Osteocyte (in vitro differentiated cells): ENCODE measurements around the gene ROBO2. TPM values are rescaled to one million over a fixed set of nuclear protein-coding genes. Genes with fewer than 3 reads are reported as not detected.

ENCODE experiments used
- DNase-seq: peaks from one replicate; pipeline ENCODE4 v3.0.0; 2021; ENCODE audit warnings: mixed read lengths; ENCODE audit not compliant: unreplicated experiment; ENCODE audit errors: extremely low spot score
- H3K27ac Mint-ChIP-seq: one replicate; pipeline ENCODE4 v1.8.0; 2021; ENCODE audit warnings: mild to moderate bottlenecking, mixed read lengths; ENCODE audit not compliant: unreplicated experiment
- H3K27me3 Mint-ChIP-seq: one replicate; pipeline ENCODE4 v1.8.0; 2021; ENCODE audit warnings: mixed read lengths; ENCODE audit not compliant: unreplicated experiment
- H3K36me3 Mint-ChIP-seq: one replicate; pipeline ENCODE4 v1.8.0; 2021; ENCODE audit warnings: mixed read lengths; ENCODE audit not compliant: unreplicated experiment
- H3K4me1 Mint-ChIP-seq: one replicate; pipeline ENCODE4 v1.8.0; 2021; ENCODE audit warnings: mixed read lengths; ENCODE audit not compliant: unreplicated experiment
- H3K4me3 Mint-ChIP-seq: one replicate; pipeline ENCODE4 v1.8.0; 2021; ENCODE audit warnings: mild to moderate bottlenecking, moderate library complexity, mixed read lengths; ENCODE audit not compliant: unreplicated experiment
- H3K9me3 Mint-ChIP-seq: one replicate; pipeline ENCODE4 v1.8.0; 2021; ENCODE audit warnings: mixed read lengths; ENCODE audit not compliant: unreplicated experiment
- CTCF ChIP-seq: fragments of 200-600 bp; sonication (generic); IDR thresholded peaks from 2 replicates; pipeline ENCODE4 v1.5.0; 2021; ENCODE audit warnings: antibody characterized with exemption, mild to moderate bottlenecking, moderate library complexity
- long read RNA-seq: library from polyadenylated mRNA; unstranded; transcript quantifications from one replicate; pipeline ENCODE4 v2.0.0, GENCODE V29; 2021
- total RNA-seq: library from RNA; stranded (reverse); gene quantifications from 2 replicates; pipeline ENCODE4 v1.2.1, GENCODE V29; 2021

Gene ROBO2
- total RNA-seq = 18.4 and 19.0 TPM in 2 replicates
- long read RNA-seq, partial matches to known transcripts = 13 of 21 reads
- long read RNA-seq, other reads (novel, unspliced or antisense) = 8 of 21 reads

- Mint-ChIP-seq H3K4me3 (peak within 1 kb of the TSS; percentile 95), H3K36me3 (no peaks in the 10 kb centered on the region), H3K27me3 (no peaks in the 10 kb centered on the region), H3K4me1 (peaks cover 25% of the 10 kb centered on the region), H3K9me3 (no peaks in the 10 kb centered on the region), H3K27ac (peak within 1 kb of the TSS; percentile 88)
- peak; percentile 89 for DNase-seq
- no peak for TF ChIP-seq CTCF
These were observed at the start of gene ROBO2 for GRCh38 chr3:77039606-77040171. Gene ROBO2 (plus strand): TSS chr3:77040099. CDS start chr3:77040786, 687 bp downstream.

GRCh38 chr3:76990606-76991005 lies 49.3 kb upstream of the ROBO2 start:
- no peak for DNase-seq
- no peak overlapping the region for H3K4me3 Mint-ChIP-seq
- H3K9me3 Mint-ChIP-seq = no peaks in the 10 kb centered on the region
- no peak overlapping the region for H3K27ac Mint-ChIP-seq
- no peaks in the 10 kb centered on the region for H3K36me3 Mint-ChIP-seq
- no peak for TF ChIP-seq CTCF
- H3K4me1 Mint-ChIP-seq = peaks cover 1% of the 10 kb centered on the region
- no peaks in the 10 kb centered on the region for H3K27me3 Mint-ChIP-seq

- H3K9me3 Mint-ChIP-seq = no peaks in the 10 kb centered on the region
- TF ChIP-seq CTCF = no peak
These were observed 48.7 kb upstream of the ROBO2 start for GRCh38 chr3:76991165-76991564.

GRCh38 chr3:76997733-76998132 lies 42.2 kb upstream of the ROBO2 start:
- no peak for DNase-seq
- TF ChIP-seq CTCF = no peak

More at GRCh38 chr3:76991165-76991564, 48.7 kb upstream of the ROBO2 start:
- no peak overlapping the region for H3K27ac Mint-ChIP-seq
- H3K4me1 Mint-ChIP-seq = peaks cover 1% of the 10 kb centered on the region
- no peak for DNase-seq
- no peak overlapping the region for H3K4me3 Mint-ChIP-seq
- no peaks in the 10 kb centered on the region for H3K27me3 Mint-ChIP-seq
- H3K36me3 Mint-ChIP-seq = no peaks in the 10 kb centered on the region

GRCh38 chr3:76998555-76998954 lies 41.3 kb upstream of the ROBO2 start:
- Mint-ChIP-seq H3K36me3 (no peaks in the 10 kb centered on the region), H3K9me3 (no peaks in the 10 kb centered on the region), H3K4me3 (no peak overlapping the region), H3K27me3 (no peaks in the 10 kb centered on the region), H3K4me1 (peaks cover 8% of the 10 kb centered on the region), H3K27ac (no peak overlapping the region)
- no peak for TF ChIP-seq CTCF
- no peak for DNase-seq

More at GRCh38 chr3:76997733-76998132, 42.2 kb upstream of the ROBO2 start:
- no peaks in the 10 kb centered on the region for H3K9me3 Mint-ChIP-seq
- H3K27me3 Mint-ChIP-seq = no peaks in the 10 kb centered on the region
- no peak overlapping the region for H3K27ac Mint-ChIP-seq
- H3K36me3 Mint-ChIP-seq = no peaks in the 10 kb centered on the region
- H3K4me1 Mint-ChIP-seq = peaks cover 8% of the 10 kb centered on the region
- H3K4me3 Mint-ChIP-seq = no peak overlapping the region
